HEK293 (cell line): ENCODE results near the gene CCDC183.

Experiments
- CTCF ChIA-PET: fragments of 350-600 bp; formaldehyde crosslinking; extraction: SDS; loops from one replicate; lab custom pipeline; 2021; ENCODE audit warnings: antibody characterized with exemption; lab: Yijun Ruan, JAX
- POLR2A ChIA-PET: fragments of 300-600 bp; formaldehyde crosslinking; extraction: SDS; loops from one replicate; lab custom pipeline; 2020; ENCODE audit warnings: antibody characterized with exemption, inconsistent platforms; lab: Yijun Ruan, JAX
- H3K27ac ChIP-seq: fragments of 200-500 bp; sonication (Bioruptor generic); 2 replicates; pipeline ENCODE4 v1.5.1; 2014; ENCODE audit warnings: low read depth, low read length, control low read depth, inconsistent platforms; ENCODE audit errors: extremely low read depth
- H3K36me3 ChIP-seq, 2 experiments: fragments of 200-500 bp in 1 of 2; sonication (Bioruptor generic) in 1 of 2; 1 replicate in 1 of 2; 2 replicates in 1 of 2; pipeline ENCODE4 v1.5.1; 2014 to 2017; ENCODE audit warnings: inconsistent platforms in 2 of 2, low read length in 2 of 2; ENCODE audit not compliant: control insufficient read depth in 2 of 2, insufficient read depth in 1 of 2
- H3K4me1 ChIP-seq: fragments of 200-500 bp; sonication (Bioruptor generic); 2 replicates; pipeline ENCODE4 v1.5.1; 2014; ENCODE audit warnings: mild to moderate bottlenecking, low read length, inconsistent platforms; ENCODE audit not compliant: control insufficient read depth, insufficient read depth
- H3K4me3 ChIP-seq: 2 replicates; pipeline ENCODE4 v1.5.1; 2011; ENCODE audit warnings: low read depth, mild to moderate bottlenecking, control low read depth, low read length, moderate library complexity
- H3K9me3 ChIP-seq: fragments of 200-500 bp; sonication (Bioruptor generic); 2 replicates; pipeline ENCODE4 v1.5.1; 2014; ENCODE audit warnings: low read depth, low read length, inconsistent platforms; ENCODE audit not compliant: control insufficient read depth, insufficient read depth
- EGR2 ChIP-seq: fragments of 450-650 bp; formaldehyde crosslinking; IDR thresholded peaks from 2 replicates; pipeline ENCODE4 v1.5.1; 2016; ENCODE audit warnings: low read depth, missing biosample characterization, missing genetic modification characterization
- GLIS1 ChIP-seq: fragments of 450-650 bp; formaldehyde crosslinking; IDR thresholded peaks from 2 replicates; pipeline ENCODE4 v1.5.1; 2016; ENCODE audit warnings: missing biosample characterization, missing genetic modification characterization
- GLIS2 ChIP-seq: fragments of 450-650 bp; formaldehyde crosslinking; IDR thresholded peaks from 2 replicates; pipeline ENCODE4 v1.5.1; 2016; ENCODE audit warnings: missing biosample characterization, missing genetic modification characterization
- KLF1 ChIP-seq: fragments of 450-650 bp; formaldehyde crosslinking; IDR thresholded peaks from 2 replicates; pipeline ENCODE4 v1.5.1; 2016; ENCODE audit warnings: missing biosample characterization, missing genetic modification characterization
- KLF7 ChIP-seq: fragments of 450-650 bp; formaldehyde crosslinking; IDR thresholded peaks from 2 replicates; pipeline ENCODE4 v1.5.1; 2016; ENCODE audit warnings: missing biosample characterization, missing genetic modification characterization, borderline replicate concordance
- KLF8 ChIP-seq: fragments of 450-650 bp; formaldehyde crosslinking; IDR thresholded peaks from 2 replicates; pipeline ENCODE4 v1.5.1; 2016; ENCODE audit warnings: missing biosample characterization, missing genetic modification characterization
- KLF9 ChIP-seq: fragments of 450-650 bp; formaldehyde crosslinking; IDR thresholded peaks from 2 replicates; pipeline ENCODE4 v1.5.1; 2016; ENCODE audit warnings: missing biosample characterization, missing genetic modification characterization, low read depth
- PATZ1 ChIP-seq: fragments of 450-650 bp; formaldehyde crosslinking; IDR thresholded peaks from 2 replicates; pipeline ENCODE4 v1.5.1; 2016; ENCODE audit warnings: missing biosample characterization, missing genetic modification characterization
- PRDM6 ChIP-seq: fragments of 450-650 bp; formaldehyde crosslinking; IDR thresholded peaks from 2 replicates; pipeline ENCODE4 v1.5.1; 2017; ENCODE audit warnings: missing biosample characterization, missing genetic modification characterization
- SP2 ChIP-seq: fragments of 450-650 bp; formaldehyde crosslinking; IDR thresholded peaks from 2 replicates; pipeline ENCODE4 v1.5.1; 2016; ENCODE audit warnings: missing biosample characterization, missing genetic modification characterization
- SP3 ChIP-seq: fragments of 450-650 bp; formaldehyde crosslinking; IDR thresholded peaks from 2 replicates; pipeline ENCODE4 v1.5.1; 2016; ENCODE audit warnings: missing biosample characterization, missing genetic modification characterization
- SP7 ChIP-seq: fragments of 450-650 bp; formaldehyde crosslinking; IDR thresholded peaks from 2 replicates; pipeline ENCODE4 v1.5.1; 2016; ENCODE audit warnings: missing biosample characterization, missing genetic modification characterization
- ZBTB17 ChIP-seq: fragments of 450-650 bp; formaldehyde crosslinking; IDR thresholded peaks from 2 replicates; pipeline ENCODE4 v1.5.1; 2016; ENCODE audit warnings: missing biosample characterization, missing genetic modification characterization
- ZIC2 ChIP-seq: fragments of 450-650 bp; formaldehyde crosslinking; IDR thresholded peaks from 2 replicates; pipeline ENCODE4 v1.5.1; 2016; ENCODE audit warnings: missing biosample characterization, missing genetic modification characterization
- ZNF335 ChIP-seq: fragments of 450-650 bp; formaldehyde crosslinking; conservative IDR thresholded peaks from 2 replicates; pipeline ENCODE4 v1.5.1; 2016; ENCODE audit warnings: missing biosample characterization, missing genetic modification characterization
- ZNF433 ChIP-seq: fragments of 450-650 bp; formaldehyde crosslinking; IDR thresholded peaks from 2 replicates; pipeline ENCODE4 v1.5.1; 2016; ENCODE audit warnings: missing biosample characterization, missing genetic modification characterization, low read depth
- ZNF548 ChIP-seq: fragments of 450-650 bp; formaldehyde crosslinking; IDR thresholded peaks from 2 replicates; pipeline ENCODE4 v1.5.1; 2016; ENCODE audit warnings: missing biosample characterization, missing genetic modification characterization
- ZNF580 ChIP-seq: fragments of 450-650 bp; formaldehyde crosslinking; IDR thresholded peaks from 2 replicates; pipeline ENCODE4 v1.5.1; 2016; ENCODE audit warnings: missing biosample characterization, missing genetic modification characterization
- ZNF600 ChIP-seq: fragments of 450-650 bp; formaldehyde crosslinking; IDR thresholded peaks from 2 replicates; pipeline ENCODE4 v1.5.1; 2016; ENCODE audit warnings: missing biosample characterization, missing genetic modification characterization
- TF ChIP-seq, protein P1 (sequence below): fragments of 450-650 bp; formaldehyde crosslinking; IDR thresholded peaks from 2 replicates; pipeline ENCODE4 v1.5.1; 2016; ENCODE audit warnings: missing biosample characterization, missing genetic modification characterization

Gene CCDC183

GRCh38 chr9:136762915-136763648 lies 33.1 kb upstream of the CCDC183 start:
- H3K4me1 ChIP-seq, result no peaks in the 10 kb centered on the region
- CTCF ChIA-PET, result interaction anchor here (0.8 to 5.9 kb wide), 7 partner anchors 8 to 272 kb away, joined by 3 to 54 read pairs (median 6); no protein-coding TSS in a partner anchor
- H3K36me3 ChIP-seq, result no peaks in the 10 kb centered on the region
- POLR2A ChIA-PET, result interaction anchor here (0.6 kb wide), 1 partner anchor 82 kb away, joined by 3 read pairs; no protein-coding TSS in a partner anchor
- H3K4me3 ChIP-seq, result no peak overlapping the region
- H3K27ac ChIP-seq, result no peak overlapping the region
- no peaks in the 10 kb centered on the region for H3K9me3 ChIP-seq
- TF ChIP-seq ZNF600 (tag by site-specific recombination), result peak; percentile 33; the same call in 1 of the 2 replicates
- TF ChIP-seq ZBTB17 (tag by site-specific recombination), result peak; percentile 40; the same call in 1 of the 2 replicates
- TF ChIP-seq PRDM6 (tag by site-specific recombination), result no peak
- TF ChIP-seq PATZ1 (tag by site-specific recombination), result peak; percentile 65; the same call in 1 of the 2 replicates
- TF ChIP-seq, protein P1, sequence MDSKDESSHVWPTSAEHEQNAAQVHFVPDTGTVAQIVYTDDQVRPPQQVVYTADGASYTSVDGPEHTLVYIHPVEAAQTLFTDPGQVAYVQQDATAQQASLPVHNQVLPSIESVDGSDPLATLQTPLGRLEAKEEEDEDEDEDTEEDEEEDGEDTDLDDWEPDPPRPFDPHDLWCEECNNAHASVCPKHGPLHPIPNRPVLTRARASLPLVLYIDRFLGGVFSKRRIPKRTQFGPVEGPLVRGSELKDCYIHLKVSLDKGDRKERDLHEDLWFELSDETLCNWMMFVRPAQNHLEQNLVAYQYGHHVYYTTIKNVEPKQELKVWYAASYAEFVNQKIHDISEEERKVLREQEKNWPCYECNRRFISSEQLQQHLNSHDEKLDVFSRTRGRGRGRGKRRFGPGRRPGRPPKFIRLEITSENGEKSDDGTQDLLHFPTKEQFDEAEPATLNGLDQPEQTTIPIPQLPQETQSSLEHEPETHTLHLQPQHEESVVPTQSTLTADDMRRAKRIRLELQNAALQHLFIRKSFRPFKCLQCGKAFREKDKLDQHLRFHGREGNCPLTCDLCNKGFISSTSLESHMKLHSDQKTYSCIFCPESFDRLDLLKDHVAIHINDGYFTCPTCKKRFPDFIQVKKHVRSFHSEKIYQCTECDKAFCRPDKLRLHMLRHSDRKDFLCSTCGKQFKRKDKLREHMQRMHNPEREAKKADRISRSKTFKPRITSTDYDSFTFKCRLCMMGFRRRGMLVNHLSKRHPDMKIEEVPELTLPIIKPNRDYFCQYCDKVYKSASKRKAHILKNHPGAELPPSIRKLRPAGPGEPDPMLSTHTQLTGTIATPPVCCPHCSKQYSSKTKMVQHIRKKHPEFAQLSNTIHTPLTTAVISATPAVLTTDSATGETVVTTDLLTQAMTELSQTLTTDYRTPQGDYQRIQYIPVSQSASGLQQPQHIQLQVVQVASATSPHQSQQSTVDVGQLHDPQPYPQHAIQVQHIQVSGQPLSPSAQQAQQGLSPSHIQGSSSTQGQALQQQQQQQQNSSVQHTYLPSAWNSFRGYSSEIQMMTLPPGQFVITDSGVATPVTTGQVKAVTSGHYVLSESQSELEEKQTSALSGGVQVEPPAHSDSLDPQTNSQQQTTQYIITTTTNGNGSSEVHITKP (tag by site-specific recombination), result no peak
- TF ChIP-seq SP2 (tag by site-specific recombination), result peak; percentile 72
- TF ChIP-seq ZIC2 (tag by site-specific recombination), result peak; percentile 74
- TF ChIP-seq ZNF580 (tag by site-specific recombination), result no peak
- TF ChIP-seq SP7, result 0 out of 2 replicates have a peak, but pooled peaks have one; percentile 33
- TF ChIP-seq EGR2 (tag by site-specific recombination), result 0 out of 2 replicates have a peak, but pooled peaks have one; percentile 27
- TF ChIP-seq GLIS1 (tag by site-specific recombination), result peak; percentile 53
- 0 out of 2 replicates have a peak, but pooled peaks have one; percentile 24 for TF ChIP-seq KLF8 (tag by site-specific recombination)
- TF ChIP-seq ZNF548, result no peak
- peak; percentile 77 for TF ChIP-seq KLF9 (tag by site-specific recombination)
- TF ChIP-seq SP3 (tag by site-specific recombination), result peak; percentile 70
- peak; percentile 28 for TF ChIP-seq ZNF335 (tag by site-specific recombination)
- peak; percentile 89 for TF ChIP-seq KLF1
- TF ChIP-seq KLF7 (tag by site-specific recombination), result peak; percentile 41; the same call in 1 of the 2 replicates
- peak; percentile 80 for TF ChIP-seq GLIS2 (tag by site-specific recombination)
- no peak for TF ChIP-seq ZNF433 (tag by site-specific recombination)
- TF ChIP-seq, all 188 proteins: peak for 15
